Epithelial cell of esophagus (primary cell): ENCODE data around the gene SCRN2.

Experiments
- DNase-seq: peaks from one replicate; pipeline ENCODE4 v3.0.0; 2010; ENCODE audit warnings: low read depth
- H3K4me3 ChIP-seq: 2 replicates; pipeline ENCODE4 v1.5.1; 2011; ENCODE audit warnings: mild to moderate bottlenecking, low read length, control low read depth
- TF ChIP-seq, protein P1 (sequence below): IDR thresholded peaks from 2 replicates; pipeline ENCODE4 v1.5.1; 2011; ENCODE audit warnings: low read depth, mild to moderate bottlenecking, low read length, control low read depth, inconsistent platforms; ENCODE audit not compliant: insufficient read depth; ENCODE audit errors: missing control alignments

The SCRN2 gene

DNA sequence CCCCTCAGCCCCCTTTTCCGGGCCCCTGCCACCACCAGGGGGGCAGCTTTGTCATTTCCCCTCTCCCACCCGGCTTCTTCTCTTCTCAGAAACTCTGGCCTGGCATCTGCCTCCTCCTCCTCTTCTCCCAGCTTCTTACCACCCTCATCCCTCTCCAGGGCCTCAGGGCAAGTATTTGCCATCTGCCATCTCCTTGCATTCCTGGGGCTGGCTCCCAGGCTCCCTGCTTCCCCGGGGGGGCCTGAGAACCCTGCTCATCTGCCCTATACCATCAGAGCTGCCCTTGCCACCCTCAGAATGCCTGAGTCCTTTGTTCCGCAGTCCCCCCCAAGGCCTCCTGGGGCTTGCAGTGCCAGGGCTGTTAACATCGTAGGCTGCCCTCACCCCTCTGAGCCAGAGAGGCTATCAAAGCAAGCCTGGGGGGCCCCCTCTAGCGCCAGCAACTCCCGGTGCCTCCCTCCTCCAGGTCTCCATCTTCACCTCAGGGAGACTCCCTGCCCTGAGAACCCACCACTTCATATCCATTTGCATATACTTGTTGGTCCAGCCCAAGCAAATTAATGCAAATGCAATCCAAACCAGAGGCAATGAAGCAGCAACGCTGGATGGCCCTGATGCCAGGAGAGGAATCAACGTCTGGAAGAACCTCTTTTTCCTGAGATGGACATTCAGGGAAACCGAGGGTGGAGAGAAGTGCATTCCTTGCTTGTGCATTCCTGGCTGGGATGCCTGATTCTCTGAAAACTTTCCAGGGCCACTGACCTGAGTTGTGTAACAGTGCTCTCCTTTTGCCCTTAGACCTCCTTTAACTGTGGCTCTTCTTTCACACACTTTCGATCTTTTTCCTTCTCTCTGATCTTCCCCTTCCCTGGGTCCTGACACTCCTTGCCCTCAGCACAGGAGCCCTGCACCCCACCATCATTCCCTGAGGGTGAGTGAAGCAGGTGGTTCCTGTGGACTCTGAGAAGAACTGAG lies 34.2 kb upstream of the SCRN2 start:
- TF ChIP-seq, protein P1, sequence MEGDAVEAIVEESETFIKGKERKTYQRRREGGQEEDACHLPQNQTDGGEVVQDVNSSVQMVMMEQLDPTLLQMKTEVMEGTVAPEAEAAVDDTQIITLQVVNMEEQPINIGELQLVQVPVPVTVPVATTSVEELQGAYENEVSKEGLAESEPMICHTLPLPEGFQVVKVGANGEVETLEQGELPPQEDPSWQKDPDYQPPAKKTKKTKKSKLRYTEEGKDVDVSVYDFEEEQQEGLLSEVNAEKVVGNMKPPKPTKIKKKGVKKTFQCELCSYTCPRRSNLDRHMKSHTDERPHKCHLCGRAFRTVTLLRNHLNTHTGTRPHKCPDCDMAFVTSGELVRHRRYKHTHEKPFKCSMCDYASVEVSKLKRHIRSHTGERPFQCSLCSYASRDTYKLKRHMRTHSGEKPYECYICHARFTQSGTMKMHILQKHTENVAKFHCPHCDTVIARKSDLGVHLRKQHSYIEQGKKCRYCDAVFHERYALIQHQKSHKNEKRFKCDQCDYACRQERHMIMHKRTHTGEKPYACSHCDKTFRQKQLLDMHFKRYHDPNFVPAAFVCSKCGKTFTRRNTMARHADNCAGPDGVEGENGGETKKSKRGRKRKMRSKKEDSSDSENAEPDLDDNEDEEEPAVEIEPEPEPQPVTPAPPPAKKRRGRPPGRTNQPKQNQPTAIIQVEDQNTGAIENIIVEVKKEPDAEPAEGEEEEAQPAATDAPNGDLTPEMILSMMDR: no peak
- no peak overlapping the region for H3K4me3 ChIP-seq
- no peak for DNase-seq

DNA sequence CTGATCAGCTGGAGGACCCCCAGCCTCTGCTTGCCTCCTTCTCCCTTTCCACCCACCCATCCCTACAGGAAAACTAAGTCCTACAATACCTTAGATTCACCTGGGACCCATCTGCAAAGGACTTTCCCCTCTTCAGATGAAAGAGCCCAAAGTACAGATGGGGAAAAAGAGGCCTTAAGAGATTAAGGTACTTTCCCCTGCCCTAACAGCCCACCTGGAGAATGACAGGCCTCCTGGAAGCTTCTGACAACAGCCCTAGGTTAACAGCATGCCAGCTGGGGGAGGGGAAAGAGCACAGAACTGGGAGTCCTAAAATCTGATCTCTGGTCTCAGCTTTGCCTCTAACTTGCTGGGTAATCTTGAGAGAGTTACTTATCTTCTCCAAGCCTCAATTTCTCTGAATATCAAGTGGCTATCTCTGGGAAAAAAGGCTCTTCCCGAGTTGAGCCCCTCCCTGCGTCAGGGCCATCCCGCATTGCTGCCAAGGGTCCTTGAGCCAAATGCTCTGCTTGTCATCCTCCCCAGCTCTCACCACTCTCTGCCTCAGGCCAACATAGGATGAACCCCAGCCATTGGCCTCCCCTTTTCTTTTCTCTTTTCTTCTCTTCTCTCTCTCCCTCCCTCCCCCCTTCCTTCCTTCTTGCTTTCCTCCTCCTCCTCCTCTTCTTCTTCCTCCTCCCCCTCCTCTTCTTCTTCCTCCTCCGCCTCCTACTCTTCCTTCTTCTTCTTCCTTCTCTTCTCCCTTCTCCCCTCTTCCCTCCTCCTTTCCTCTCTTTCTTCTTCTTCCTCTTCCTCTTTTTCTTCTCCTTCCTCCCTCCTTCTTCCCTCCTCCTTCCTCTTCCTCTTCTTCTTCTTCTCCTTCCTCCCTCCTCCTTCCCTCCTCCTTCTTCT lies 32.4 kb upstream of the SCRN2 start:
- H3K4me3 ChIP-seq: no peak overlapping the region
- no peak for DNase-seq
- TF ChIP-seq, protein P1: no peak

DNA sequence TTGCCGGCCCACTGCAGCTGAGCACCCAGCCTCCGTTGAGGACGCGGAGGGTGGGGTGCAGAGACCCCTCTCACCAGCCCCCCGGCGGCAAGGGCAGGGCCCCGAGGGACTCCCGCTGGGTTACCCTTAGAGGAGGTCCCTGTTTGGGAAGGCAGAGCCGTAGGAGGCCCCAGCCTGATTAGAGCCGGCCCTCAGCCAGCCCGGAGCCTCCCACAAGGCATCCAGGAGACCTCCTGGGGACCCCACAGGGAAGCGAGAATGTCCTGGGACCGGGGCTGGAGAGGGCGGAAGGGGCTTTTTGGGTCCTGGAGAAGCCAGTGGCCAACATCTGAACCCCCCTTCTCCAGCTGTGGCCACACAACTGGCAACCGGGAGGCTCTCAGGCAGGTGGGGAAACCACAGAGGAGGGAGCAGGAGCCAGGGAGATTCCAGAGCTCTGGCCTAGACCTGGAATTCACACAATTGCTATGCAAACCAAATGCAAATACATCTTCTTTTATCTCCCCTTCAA lies 31.6 kb upstream of the SCRN2 start:
- H3K4me3 ChIP-seq: no peak overlapping the region
- DNase-seq: no peak
- TF ChIP-seq, protein P1: no peak

DNA sequence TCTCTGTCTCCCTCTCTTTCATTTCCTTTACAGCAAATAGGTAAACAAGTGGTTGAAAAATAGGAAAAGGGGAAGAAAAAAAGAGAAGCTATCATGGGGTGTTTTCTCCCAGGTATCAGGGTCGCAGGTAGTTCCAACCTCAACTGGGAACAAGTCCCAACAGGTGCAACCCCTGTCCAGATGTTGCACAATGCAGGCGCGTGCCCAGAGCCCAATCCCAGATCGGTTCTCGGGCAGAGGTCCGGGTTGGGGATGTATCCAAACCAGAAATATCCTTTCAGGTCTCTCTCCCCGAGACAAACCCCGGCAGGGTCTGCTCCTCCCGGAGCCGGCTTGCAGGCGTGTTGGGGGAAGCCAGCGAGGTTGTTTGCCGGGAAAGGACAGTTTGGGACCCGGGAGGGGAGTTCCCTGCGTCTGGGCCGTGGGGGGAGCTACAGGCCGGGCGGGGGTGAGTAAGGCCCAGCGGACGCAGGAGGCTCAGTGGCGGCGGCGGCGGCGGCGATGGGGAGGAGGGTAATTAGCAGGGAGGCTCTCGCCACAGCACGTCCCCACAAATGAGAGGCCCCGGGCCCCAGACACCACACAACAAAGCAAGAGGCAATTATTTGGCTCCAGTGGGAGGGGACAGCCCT lies 31.1 kb upstream of the SCRN2 start:
- TF ChIP-seq, protein P1: no peak
- peak; percentile 56 for DNase-seq
- H3K4me3 ChIP-seq: no peak overlapping the region

DNA sequence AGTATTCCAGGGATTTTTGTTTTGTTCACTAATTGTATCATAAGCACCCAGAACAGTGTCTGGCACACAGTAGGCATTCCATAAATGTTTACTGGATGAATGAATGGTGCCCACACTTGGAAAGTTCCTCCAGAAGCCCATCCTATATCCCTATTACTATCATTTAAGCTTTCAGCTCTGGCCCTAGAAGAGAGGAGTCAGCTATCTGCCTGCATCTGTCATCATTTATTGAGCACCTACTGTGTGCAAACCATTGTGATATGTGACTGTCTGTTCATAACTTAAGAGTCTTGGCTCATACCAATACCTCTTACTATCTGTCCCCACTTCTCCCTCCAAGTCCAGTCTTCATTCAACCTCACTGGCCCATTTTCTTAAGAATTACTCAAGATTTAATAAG lies 30.0 kb upstream of the SCRN2 start:
- TF ChIP-seq, protein P1: no peak
- no peak overlapping the region for H3K4me3 ChIP-seq
- DNase-seq: no peak

DNA sequence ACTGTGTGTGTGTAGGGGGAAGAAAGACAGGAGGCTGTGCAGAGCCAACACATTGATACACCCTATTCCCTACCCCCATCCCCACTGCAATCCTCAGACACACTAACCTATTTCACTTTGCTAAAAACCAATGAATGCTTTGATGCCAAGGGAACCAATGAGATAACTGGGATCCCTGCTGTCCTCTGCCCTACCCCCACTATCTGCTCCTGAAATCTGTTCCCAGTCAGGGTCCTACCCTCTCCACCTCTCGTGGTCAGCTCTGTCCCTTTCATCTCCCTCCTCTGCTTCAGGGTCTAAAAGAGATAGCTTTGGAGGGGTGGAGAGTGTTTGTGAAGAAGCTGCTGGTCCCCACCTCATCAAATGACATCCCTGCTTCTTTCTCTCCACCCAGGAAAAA lies 29.0 kb upstream of the SCRN2 start:
- TF ChIP-seq, protein P1: no peak
- no peak overlapping the region for H3K4me3 ChIP-seq
- no peak for DNase-seq
